Neural progenitor cell (in vitro differentiated cells): ENCODE results near the gene AHNAK2.

Experiments used
- EZH2 ChIP-seq: fragments of 200-600 bp; sonication (generic); IDR thresholded peaks from 2 replicates; pipeline ENCODE4 v1.6.1; 2017; ENCODE audit warnings: antibody characterized with exemption, mild to moderate bottlenecking, moderate library complexity
- EZH2phosphoT487 ChIP-seq: fragments of 200-600 bp; sonication (generic); IDR thresholded peaks from 2 replicates; pipeline ENCODE4 v1.6.1; 2017; ENCODE audit warnings: antibody characterized with exemption
- TF ChIP-seq, protein P1 (sequence below): fragments of 200-600 bp; sonication (generic); IDR thresholded peaks from 2 replicates; pipeline ENCODE4 v1.5.1; 2017; ENCODE audit warnings: antibody characterized with exemption, mild to moderate bottlenecking

DNA sequence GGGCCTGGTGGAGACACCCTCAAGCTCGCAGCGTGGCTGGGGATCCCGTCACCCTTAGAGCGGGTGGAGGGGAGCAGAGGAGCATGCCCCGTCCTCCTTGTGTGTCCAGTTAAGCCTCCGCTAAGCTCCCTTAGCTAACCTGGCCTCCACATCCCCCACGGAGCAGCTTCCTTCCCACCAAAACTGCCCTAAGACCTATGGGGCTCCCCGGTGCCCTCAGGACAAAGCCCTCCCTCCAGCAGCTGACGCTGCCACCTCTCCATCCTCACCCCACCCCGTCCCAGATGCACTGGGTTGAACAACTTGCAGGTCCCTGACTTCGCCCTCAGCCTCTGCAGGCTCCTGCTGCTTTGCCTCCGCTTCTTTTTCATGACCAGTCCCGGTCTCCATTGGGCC is 4.0 kb downstream of the AHNAK2 start:
- TF ChIP-seq, protein P1, sequence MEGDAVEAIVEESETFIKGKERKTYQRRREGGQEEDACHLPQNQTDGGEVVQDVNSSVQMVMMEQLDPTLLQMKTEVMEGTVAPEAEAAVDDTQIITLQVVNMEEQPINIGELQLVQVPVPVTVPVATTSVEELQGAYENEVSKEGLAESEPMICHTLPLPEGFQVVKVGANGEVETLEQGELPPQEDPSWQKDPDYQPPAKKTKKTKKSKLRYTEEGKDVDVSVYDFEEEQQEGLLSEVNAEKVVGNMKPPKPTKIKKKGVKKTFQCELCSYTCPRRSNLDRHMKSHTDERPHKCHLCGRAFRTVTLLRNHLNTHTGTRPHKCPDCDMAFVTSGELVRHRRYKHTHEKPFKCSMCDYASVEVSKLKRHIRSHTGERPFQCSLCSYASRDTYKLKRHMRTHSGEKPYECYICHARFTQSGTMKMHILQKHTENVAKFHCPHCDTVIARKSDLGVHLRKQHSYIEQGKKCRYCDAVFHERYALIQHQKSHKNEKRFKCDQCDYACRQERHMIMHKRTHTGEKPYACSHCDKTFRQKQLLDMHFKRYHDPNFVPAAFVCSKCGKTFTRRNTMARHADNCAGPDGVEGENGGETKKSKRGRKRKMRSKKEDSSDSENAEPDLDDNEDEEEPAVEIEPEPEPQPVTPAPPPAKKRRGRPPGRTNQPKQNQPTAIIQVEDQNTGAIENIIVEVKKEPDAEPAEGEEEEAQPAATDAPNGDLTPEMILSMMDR = no peak
- TF ChIP-seq EZH2 (no peak), EZH2phosphoT487 (no peak)
